Measurements from ENCODE around the gene UBE2E2.

UBE2E2 gene

DNA sequence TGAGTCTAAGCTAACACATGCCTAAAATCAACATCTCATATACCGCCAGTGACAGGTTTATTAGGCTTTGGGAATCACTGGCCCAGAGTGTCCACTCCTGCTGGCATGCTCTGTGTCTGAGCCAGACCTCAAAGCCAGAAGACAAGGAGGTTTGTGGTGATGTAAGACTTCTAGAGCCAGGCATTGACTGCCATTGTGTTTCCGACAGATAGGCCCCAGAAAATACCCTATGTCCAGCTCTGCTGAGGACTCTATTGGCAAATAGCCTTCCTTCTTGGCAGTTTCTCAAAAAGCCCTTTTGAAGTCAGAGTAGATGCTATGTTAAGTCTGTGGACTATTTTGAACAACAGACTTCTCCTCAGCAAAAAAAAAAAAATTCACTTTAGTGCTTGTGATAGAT, 420.7 kb downstream of the UBE2E2 start:
- DNase-seq (ENCODE audit: low spot score), result no peak

GRCh38 chr3:23624305-23624704, 421.2 kb downstream of the UBE2E2 start:
- DNase-seq (ENCODE audit: low spot score), result no peak

DNA sequence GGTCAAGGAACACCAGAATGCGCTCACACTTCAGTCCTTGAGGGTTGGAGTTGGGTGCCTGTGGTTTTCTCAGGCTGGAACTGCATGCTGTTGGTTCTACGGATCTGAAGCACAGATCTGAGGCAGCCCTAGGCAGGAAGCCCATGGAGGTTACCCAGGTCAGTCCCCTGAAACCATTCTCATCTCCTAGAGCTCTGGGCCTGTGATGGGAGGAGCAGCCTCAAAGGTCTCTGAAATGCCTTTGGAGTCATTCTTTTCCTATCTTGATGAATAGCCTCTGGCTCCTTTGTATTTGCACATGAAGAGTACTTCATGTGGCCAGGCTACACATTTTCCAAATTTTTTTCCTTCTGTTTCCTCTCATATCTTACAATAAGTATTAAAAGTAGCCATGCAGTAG, 423.3 kb downstream of the UBE2E2 start:
- no peak for DNase-seq (ENCODE audit: low spot score)

DNA sequence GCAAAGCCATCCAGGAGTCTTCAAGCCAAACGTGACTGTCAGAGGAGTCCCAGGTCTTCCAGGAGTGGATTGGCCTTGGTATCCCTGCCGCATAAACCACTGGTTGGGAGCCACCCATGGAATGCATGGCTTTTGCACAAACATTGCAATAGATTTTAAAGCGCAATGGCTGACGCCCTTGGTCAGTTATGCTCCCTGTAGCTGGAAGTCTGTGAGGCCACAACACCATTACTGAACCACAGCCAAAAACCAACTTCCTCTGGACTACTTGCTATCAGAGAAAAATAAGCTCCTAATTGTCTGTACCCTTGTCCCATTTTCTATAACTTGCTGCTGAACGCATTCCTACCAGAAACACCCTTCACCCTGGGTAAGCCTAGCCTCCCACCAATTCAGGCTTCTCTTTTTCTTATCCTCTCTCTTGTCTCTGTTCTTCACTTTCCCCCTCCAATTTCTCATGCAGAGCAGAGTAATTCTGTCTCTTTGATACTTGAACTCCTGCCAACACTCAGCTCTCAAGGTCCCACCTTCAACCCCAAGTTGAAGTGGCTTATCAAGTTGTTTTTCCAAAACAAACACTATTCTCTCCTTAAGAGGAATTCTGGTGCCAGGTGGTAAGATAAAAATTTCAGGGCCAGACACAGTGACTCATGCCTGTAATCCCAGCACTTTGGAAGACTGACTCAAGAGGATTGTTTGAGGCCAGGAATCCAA, 426.2 kb downstream of the UBE2E2 start:
- DNase-seq (ENCODE audit: low spot score), result no peak

DNA sequence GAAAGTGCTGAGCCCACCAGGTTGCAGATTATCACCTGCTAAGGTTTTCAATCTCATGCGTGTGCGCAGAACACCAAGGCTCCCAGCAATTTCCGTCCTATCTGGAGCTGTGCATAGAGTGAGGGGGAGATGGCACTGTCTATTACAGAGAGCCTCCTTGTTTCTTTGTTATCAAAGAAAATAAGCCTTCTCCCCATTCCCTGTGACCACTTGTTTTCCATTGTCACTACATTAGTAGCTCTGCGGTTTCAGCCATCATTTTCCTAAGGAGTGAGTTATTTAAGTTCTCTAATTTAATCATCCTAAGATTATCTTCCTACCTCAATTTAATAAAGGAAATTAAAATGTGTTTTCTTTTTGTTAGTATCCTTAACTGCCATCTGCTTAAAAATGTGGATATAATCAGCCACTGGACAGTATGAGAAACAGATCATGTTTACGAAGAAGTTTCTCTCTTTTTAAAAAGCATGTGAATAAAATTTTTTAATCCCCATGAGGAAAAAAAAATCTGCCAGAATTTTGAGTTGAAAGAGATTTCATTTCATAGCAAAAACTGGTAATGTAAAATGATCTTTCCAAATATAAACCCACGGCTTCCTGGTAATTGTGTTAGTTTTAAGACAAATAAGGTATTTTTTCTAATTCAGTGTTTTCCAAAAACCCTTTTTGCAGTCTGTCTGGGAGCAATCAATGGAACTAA, 430.3 kb downstream of the UBE2E2 start:
- no peak for DNase-seq (ENCODE audit: low spot score)

DNA sequence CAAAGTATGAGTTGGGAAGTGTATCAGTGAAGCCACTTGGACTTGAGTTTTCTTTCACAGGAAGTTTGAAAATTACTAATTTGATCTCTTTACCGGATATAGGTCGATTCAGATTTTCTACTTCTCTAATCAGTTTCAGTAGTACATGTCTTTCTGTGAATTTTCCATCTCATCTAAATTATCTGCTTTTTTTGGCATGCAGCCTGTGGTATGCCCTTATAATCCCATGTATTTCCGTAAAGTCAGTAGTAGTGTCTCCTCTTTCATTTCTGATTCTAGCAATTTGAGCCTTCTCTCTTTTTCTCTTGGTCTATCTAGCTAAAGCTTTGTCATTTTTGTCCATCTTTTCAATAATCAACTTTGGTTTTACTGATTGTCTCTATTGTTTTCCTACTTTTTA, 434.2 kb downstream of the UBE2E2 start:
- no peak for DNase-seq (ENCODE audit: low spot score)

GRCh38 chr3:23640471-23641146, 437.5 kb downstream of the UBE2E2 start:
- no peak for DNase-seq (ENCODE audit: low spot score)

Data from NAMALWA (cell line).